Lung (tissue), 11 donors: ENCODE results near the gene C17orf114.
A peak's percentile ranks its signal among the peaks of the same experiment; 100 is the strongest.

Experiments
- ATAC-seq: fragments of 200-7000 bp; cut with Tn5 transposase; one replicate; pipeline ENCODE4 v1.9.1; 2020; ENCODE audit warnings: moderate number of reproducible peaks; ENCODE audit not compliant: insufficient read depth, low FRiP score
- DNase-seq, 3 donors: peaks; one replicate each; pipeline ENCODE4 v3.0.0-alpha.2; 2013 to 2017
- H3K27ac ChIP-seq, 2 donors: one replicate each; pipeline ENCODE4 v1.5.1; 2013; ENCODE audit warnings: mild to moderate bottlenecking in 2 of 2, moderate library complexity in 2 of 2, control low read depth in 1 of 2, inconsistent platforms in 1 of 2, low read depth in 1 of 2, low read length in 1 of 2
- H3K27me3 ChIP-seq, 3 donors: one replicate each; pipeline ENCODE4 v1.5.1; 2013; ENCODE audit warnings: low read length in 2 of 3; ENCODE audit not compliant: control insufficient read depth in 3 of 3, insufficient read depth in 3 of 3
- H3K36me3 ChIP-seq, 4 donors: one replicate each; pipeline ENCODE4 v1.5.1; 2013; ENCODE audit warnings: low read length in 4 of 4, mild to moderate bottlenecking in 1 of 4, moderate library complexity in 1 of 4; ENCODE audit not compliant: control insufficient read depth in 4 of 4, insufficient read depth in 4 of 4
- H3K4me1 ChIP-seq, 5 donors: one replicate each; pipeline ENCODE4 v1.5.1; 2013; ENCODE audit warnings: low read length in 5 of 5, mild to moderate bottlenecking in 2 of 5, moderate library complexity in 1 of 5; ENCODE audit not compliant: control insufficient read depth in 5 of 5, insufficient read depth in 5 of 5
- H3K4me3 ChIP-seq: one replicate; pipeline ENCODE4 v1.5.1; 2013; ENCODE audit warnings: mild to moderate bottlenecking, control low read depth, moderate library complexity
- H3K9ac ChIP-seq, 2 donors: one replicate each; pipeline ENCODE4 v1.5.1; 2013; ENCODE audit warnings: low read length in 2 of 2, control low read depth in 1 of 2; ENCODE audit not compliant: insufficient read depth in 1 of 2
- H3K9me3 ChIP-seq, 4 donors: one replicate each; pipeline ENCODE4 v1.5.1; 2013; ENCODE audit warnings: low read length in 3 of 4, mild to moderate bottlenecking in 1 of 4, moderate library complexity in 1 of 4; ENCODE audit not compliant: control insufficient read depth in 4 of 4, insufficient read depth in 3 of 4
- CTCF ChIP-seq: IDR thresholded peaks from 2 replicates; pipeline ENCODE4 v1.5.1; 2012; ENCODE audit warnings: mild to moderate bottlenecking; ENCODE audit errors: control extremely low read depth, extremely low read depth
- WGBS, 2 donors: extraction: QIAGEN DNeasy Blood & Tissue Kit; methylation state at CpG; one replicate each; pipeline ENCODE4 v1.1.7; 2013; 5-methylcytosine and 5-hydroxymethylcytosine counted together
- donor health status: control.
- donor health status: control.
- donor health status: Bipolar disorder and iron deficiency.
- donor health status: healthy.
- donor health status: DM: yes; HTN: yes; CAD: no.

C17orf114 gene

GRCh38 chr17:4839221-4839620 is 37.1 kb upstream of the C17orf114 start:
- H3K9me3 ChIP-seq, result no peaks in the 10 kb centered on the region
- peaks cover 12 to 42% (median 21%) of the 10 kb centered on the region in 5 donors for H3K4me1 ChIP-seq

GRCh38 chr17:4838309-4838785 is 36.2 kb upstream of the C17orf114 start:
- Histone ChIP-seq H3K9me3 (no peaks in the 10 kb centered on the region), H3K4me3 (no peak overlapping the region), H3K27ac (peak overlapping the region in 1 of 2 donors; percentile 39), H3K36me3 (no peaks in the 10 kb centered on the region), H3K9ac (peak overlapping the region in 1 of 2 donors; percentile 14), H3K4me1 (peaks cover 15 to 42% (median 23%) of the 10 kb centered on the region in 5 donors), H3K27me3 (no peaks in the 10 kb centered on the region)
- no peak for ATAC-seq
- WGBS, 2 donors, result 72 to 81% methylated on average over 3 of the region's 3 CpGs
- DNase-seq, result no peak
- TF ChIP-seq CTCF, result no peak

More at GRCh38 chr17:4839221-4839620, 37.1 kb upstream of the C17orf114 start:
- Histone ChIP-seq H3K27me3 (no peaks in the 10 kb centered on the region), H3K4me3 (no peak overlapping the region), H3K9ac (no peak overlapping the region), H3K27ac (no peak overlapping the region), H3K36me3 (no peaks in the 10 kb centered on the region)
- no peak for TF ChIP-seq CTCF
- DNase-seq, result no peak
- WGBS, 2 donors, result 89 to 91% methylated on average over 8 of the region's 8 CpGs
- no peak for ATAC-seq

- Histone ChIP-seq H3K27me3 (no peaks in the 10 kb centered on the region), H3K9ac (peak overlapping the region in 1 of 2 donors; percentile 14), H3K36me3 (no peaks in the 10 kb centered on the region), H3K4me1 (peaks cover 15 to 42% (median 21%) of the 10 kb centered on the region in 5 donors), H3K27ac (peak overlapping the region; percentile 42 to 47), H3K9me3 (no peaks in the 10 kb centered on the region), H3K4me3 (no peak overlapping the region)
- DNase-seq (peak; percentile 17 to 76 (median 71)), ATAC-seq (no peak)
- WGBS, 2 donors, result 56 to 79% methylated on average over 13 of the region's 13 CpGs
- TF ChIP-seq CTCF, result no peak
Measured at GRCh38 chr17:4837471-4838308, 35.6 kb upstream of the C17orf114 start.
